ENCODE results near the gene ZNF766.

GRCh38 chr19:52286256-52286655, 16.9 kb downstream of the ZNF766 start:
- no peak for TF ChIP-seq EZH2 (IDR thresholded peaks at IDR 0.05; ENCODE audit: borderline replicate concordance, low read depth, low read length, poor library complexity, severe bottlenecking)
- TF ChIP-seq, protein P1, sequence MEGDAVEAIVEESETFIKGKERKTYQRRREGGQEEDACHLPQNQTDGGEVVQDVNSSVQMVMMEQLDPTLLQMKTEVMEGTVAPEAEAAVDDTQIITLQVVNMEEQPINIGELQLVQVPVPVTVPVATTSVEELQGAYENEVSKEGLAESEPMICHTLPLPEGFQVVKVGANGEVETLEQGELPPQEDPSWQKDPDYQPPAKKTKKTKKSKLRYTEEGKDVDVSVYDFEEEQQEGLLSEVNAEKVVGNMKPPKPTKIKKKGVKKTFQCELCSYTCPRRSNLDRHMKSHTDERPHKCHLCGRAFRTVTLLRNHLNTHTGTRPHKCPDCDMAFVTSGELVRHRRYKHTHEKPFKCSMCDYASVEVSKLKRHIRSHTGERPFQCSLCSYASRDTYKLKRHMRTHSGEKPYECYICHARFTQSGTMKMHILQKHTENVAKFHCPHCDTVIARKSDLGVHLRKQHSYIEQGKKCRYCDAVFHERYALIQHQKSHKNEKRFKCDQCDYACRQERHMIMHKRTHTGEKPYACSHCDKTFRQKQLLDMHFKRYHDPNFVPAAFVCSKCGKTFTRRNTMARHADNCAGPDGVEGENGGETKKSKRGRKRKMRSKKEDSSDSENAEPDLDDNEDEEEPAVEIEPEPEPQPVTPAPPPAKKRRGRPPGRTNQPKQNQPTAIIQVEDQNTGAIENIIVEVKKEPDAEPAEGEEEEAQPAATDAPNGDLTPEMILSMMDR (conservative IDR thresholded peaks at IDR 0.05; ENCODE audit: low read depth, low read length) = no peak
